ENCODE data around the gene FOXQ1.

Gene FOXQ1

GRCh38 chr6:1311400-1312202 is at the start of gene FOXQ1:
Gene FOXQ1 (plus strand): TSS chr6:1312098. CDS start chr6:1312705, 607 bp downstream.
- no peak for TF ChIP-seq GATA3 (IDR thresholded peaks at IDR 0.05; ENCODE audit: low read depth, low read length)
- TF ChIP-seq GATA2 (IDR thresholded peaks at IDR 0.05; ENCODE audit: low read depth, low read length) = no peak

GRCh38 chr6:1262704-1263038 is 49.2 kb upstream of the FOXQ1 start:
- TF ChIP-seq GATA2 (IDR thresholded peaks at IDR 0.05; ENCODE audit: low read depth, low read length) (no peak), GATA3 (IDR thresholded peaks at IDR 0.05; ENCODE audit: low read depth, low read length) (no peak)

- TF ChIP-seq GATA3 (IDR thresholded peaks at IDR 0.05; ENCODE audit: low read depth, low read length) (no peak), GATA2 (IDR thresholded peaks at IDR 0.05; ENCODE audit: low read depth, low read length) (no peak)
These were observed 48.7 kb upstream of the FOXQ1 start for GRCh38 chr6:1263039-1263849.

- no peak for TF ChIP-seq GATA2 (IDR thresholded peaks at IDR 0.05; ENCODE audit: low read depth, low read length)
- TF ChIP-seq GATA3 (IDR thresholded peaks at IDR 0.05; ENCODE audit: low read depth, low read length) = no peak
These were observed 48.0 kb upstream of the FOXQ1 start for GRCh38 chr6:1263850-1264377.

- no peak for TF ChIP-seq GATA2 (IDR thresholded peaks at IDR 0.05; ENCODE audit: low read depth, low read length)
- no peak for TF ChIP-seq GATA3 (IDR thresholded peaks at IDR 0.05; ENCODE audit: low read depth, low read length)
These were observed 47.1 kb upstream of the FOXQ1 start for GRCh38 chr6:1264619-1265445.

GRCh38 chr6:1266686-1267056 is 45.2 kb upstream of the FOXQ1 start:
- TF ChIP-seq GATA3 (IDR thresholded peaks at IDR 0.05; ENCODE audit: low read depth, low read length) (no peak), GATA2 (IDR thresholded peaks at IDR 0.05; ENCODE audit: low read depth, low read length) (no peak)

- TF ChIP-seq GATA2 (IDR thresholded peaks at IDR 0.05; ENCODE audit: low read depth, low read length) (no peak), GATA3 (IDR thresholded peaks at IDR 0.05; ENCODE audit: low read depth, low read length) (no peak)
These were observed 44.7 kb upstream of the FOXQ1 start for GRCh38 chr6:1267057-1267732.

GRCh38 chr6:1267790-1268762 is 43.8 kb upstream of the FOXQ1 start:
- TF ChIP-seq GATA3 (IDR thresholded peaks at IDR 0.05; ENCODE audit: low read depth, low read length) (no peak), GATA2 (IDR thresholded peaks at IDR 0.05; ENCODE audit: low read depth, low read length) (no peak)

GRCh38 chr6:1271071-1271763 is 40.7 kb upstream of the FOXQ1 start:
- no peak for TF ChIP-seq GATA3 (IDR thresholded peaks at IDR 0.05; ENCODE audit: low read depth, low read length)
- TF ChIP-seq GATA2 (IDR thresholded peaks at IDR 0.05; ENCODE audit: low read depth, low read length) = no peak

GRCh38 chr6:1278061-1278720 is 33.7 kb upstream of the FOXQ1 start:
- TF ChIP-seq GATA2 (IDR thresholded peaks at IDR 0.05; ENCODE audit: low read depth, low read length) (no peak), GATA3 (IDR thresholded peaks at IDR 0.05; ENCODE audit: low read depth, low read length) (no peak)

- TF ChIP-seq GATA2 (IDR thresholded peaks at IDR 0.05; ENCODE audit: low read depth, low read length) (no peak), GATA3 (IDR thresholded peaks at IDR 0.05; ENCODE audit: low read depth, low read length) (no peak)
These were observed 32.8 kb upstream of the FOXQ1 start for GRCh38 chr6:1279065-1279464.

Data from SH-SY5Y (cell line).